IPS DF 6.9 (cell line): ENCODE results near the gene GLOD5.
"Not testable (repeated sequence)": the region's sequence is repeated elsewhere in the genome, so short reads cannot be mapped to it uniquely, and the experiment has no call there.

Experiments used
- DNase-seq: peaks from one replicate; pipeline ENCODE4 v3.0.0-alpha.2; 2013; ENCODE audit warnings: low read depth, low spot score
- H3K27ac ChIP-seq: one replicate; pipeline ENCODE4 v1.5.1; 2013; ENCODE audit warnings: low read length, control low read depth
- H3K27me3 ChIP-seq: 2 replicates; pipeline ENCODE4 v1.6.1; 2013; ENCODE audit warnings: mild to moderate bottlenecking, low read length; ENCODE audit not compliant: control insufficient read depth, insufficient read depth
- H3K36me3 ChIP-seq: 2 replicates; pipeline ENCODE4 v1.6.1; 2013; ENCODE audit warnings: low read length; ENCODE audit not compliant: control insufficient read depth, insufficient read depth
- H3K4me1 ChIP-seq: 2 replicates; pipeline ENCODE4 v1.6.1; 2013; ENCODE audit warnings: low read length; ENCODE audit not compliant: control insufficient read depth, insufficient read depth
- H3K4me3 ChIP-seq: 2 replicates; pipeline ENCODE4 v1.5.1; 2013; ENCODE audit warnings: mild to moderate bottlenecking, low read length
- H3K9me3 ChIP-seq: 2 replicates; pipeline ENCODE4 v1.6.1; 2013; ENCODE audit warnings: low read length, inconsistent platforms; ENCODE audit not compliant: control insufficient read depth, insufficient read depth
- WGBS: extraction: QIAGEN DNeasy Blood & Tissue Kit; methylation state at CpG from one replicate; pipeline ENCODE4 v1.1.7; 2013; ENCODE audit warnings: mixed read lengths, missing lambda C conversion rate; ENCODE audit not compliant: insufficient read length, insufficient coverage; 5-methylcytosine and 5-hydroxymethylcytosine counted together

The GLOD5 gene

GRCh38 chrX:48813644-48814043, 52.1 kb downstream of the GLOD5 start:
- Histone ChIP-seq H3K36me3 (no peaks in the 10 kb centered on the region), H3K9me3 (no peaks in the 10 kb centered on the region), H3K27ac (no peak overlapping the region), H3K4me3 (no peak overlapping the region), H3K4me1 (no peaks in the 10 kb centered on the region), H3K27me3 (no peaks in the 10 kb centered on the region)
- no CpG with 5 or more reads among the region's 8 CpGs for WGBS
- no peak for DNase-seq

DNA sequence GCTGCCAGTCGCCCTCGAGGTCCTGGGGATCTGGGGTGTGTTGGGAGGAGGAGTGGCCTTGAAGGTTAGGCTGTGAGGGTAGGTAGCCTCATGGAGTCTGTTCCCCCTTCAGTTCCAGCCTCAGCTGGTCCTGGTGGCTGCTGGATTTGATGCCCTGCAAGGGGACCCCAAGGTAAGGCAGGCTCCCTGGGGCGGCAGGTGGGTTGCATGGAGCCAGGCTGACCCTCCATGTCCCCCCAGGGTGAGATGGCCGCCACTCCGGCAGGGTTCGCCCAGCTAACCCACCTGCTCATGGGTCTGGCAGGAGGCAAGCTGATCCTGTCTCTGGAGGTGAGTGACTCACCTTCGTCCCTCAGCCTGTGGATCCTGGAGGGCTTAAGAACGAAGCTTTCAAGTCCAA, 53.2 kb downstream of the GLOD5 start:
- no peaks in the 10 kb centered on the region for H3K4me1 ChIP-seq
- H3K36me3 ChIP-seq, result no peaks in the 10 kb centered on the region
- H3K4me3 ChIP-seq, result no peak overlapping the region
- no peak for DNase-seq
- no peak overlapping the region for H3K27ac ChIP-seq
- no CpG with 5 or more reads among the region's 8 CpGs for whole genome bisulfite sequencing
- H3K27me3 ChIP-seq, result no peaks in the 10 kb centered on the region
- H3K9me3 ChIP-seq, result no peaks in the 10 kb centered on the region

DNA sequence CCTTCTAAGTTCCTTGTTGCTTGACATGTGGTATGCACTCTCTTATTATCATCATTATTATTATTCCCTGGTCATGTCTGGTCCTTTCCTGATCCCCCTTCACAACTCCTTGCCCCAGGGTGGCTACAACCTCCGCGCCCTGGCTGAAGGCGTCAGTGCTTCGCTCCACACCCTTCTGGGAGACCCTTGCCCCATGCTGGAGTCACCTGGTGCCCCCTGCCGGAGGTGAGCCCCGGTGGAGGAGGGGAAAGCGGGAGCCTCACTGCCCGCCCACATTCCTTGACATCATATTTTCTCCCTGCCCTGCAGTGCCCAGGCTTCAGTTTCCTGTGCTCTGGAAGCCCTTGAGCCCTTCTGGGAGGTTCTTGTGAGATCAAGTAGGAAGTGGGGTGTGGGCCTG, 53.7 kb downstream of the GLOD5 start:
- no peak overlapping the region for H3K27ac ChIP-seq
- WGBS, result no CpG with 5 or more reads among the region's 8 CpGs
- no peaks in the 10 kb centered on the region for H3K4me1 ChIP-seq
- DNase-seq, result no peak
- no peaks in the 10 kb centered on the region for H3K27me3 ChIP-seq
- no peaks in the 10 kb centered on the region for H3K9me3 ChIP-seq
- H3K4me3 ChIP-seq, result no peak overlapping the region
- no peaks in the 10 kb centered on the region for H3K36me3 ChIP-seq

DNA sequence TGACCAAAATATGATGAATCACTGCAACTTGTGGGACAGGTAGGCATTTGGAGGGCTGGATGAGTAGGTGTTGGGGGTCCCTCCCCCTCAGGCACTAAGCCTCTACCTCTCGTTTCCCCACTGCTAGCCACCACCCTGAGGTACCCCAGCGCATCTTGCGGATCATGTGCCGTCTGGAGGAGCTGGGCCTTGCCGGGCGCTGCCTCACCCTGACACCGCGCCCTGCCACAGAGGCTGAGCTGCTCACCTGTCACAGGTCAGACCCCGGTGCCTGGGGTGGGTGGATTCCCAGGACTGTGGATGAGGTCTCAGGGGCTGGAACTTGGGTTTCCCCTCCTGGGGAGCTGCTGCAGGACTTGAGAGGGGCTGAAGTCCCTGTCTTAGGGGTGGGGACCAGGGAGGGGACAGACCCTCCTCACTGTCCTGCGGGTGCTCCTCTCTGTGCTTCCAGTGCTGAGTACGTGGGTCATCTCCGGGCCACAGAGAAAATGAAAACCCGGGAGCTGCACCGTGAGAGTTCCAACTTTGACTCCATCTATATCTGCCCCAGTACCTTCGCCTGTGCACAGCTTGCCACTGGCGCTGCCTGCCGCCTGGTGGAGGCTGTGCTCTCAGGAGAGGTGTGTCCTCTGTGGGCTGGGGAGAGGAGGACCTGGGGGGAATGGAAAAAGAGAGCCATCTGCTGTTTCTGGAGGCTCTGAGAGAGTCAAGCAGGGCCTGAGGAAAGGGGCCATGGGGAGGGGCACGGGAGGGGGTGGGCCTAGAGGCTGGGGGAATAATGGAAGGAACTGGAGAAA, 54.7 kb downstream of the GLOD5 start:
- Histone ChIP-seq H3K36me3 (no peaks in the 10 kb centered on the region), H3K4me1 (no peaks in the 10 kb centered on the region), H3K27me3 (no peaks in the 10 kb centered on the region), H3K27ac (no peak overlapping the region), H3K9me3 (no peaks in the 10 kb centered on the region), H3K4me3 (no peak overlapping the region)
- DNase-seq, result no peak
- WGBS, result no CpG with 5 or more reads among the region's 18 CpGs

- Histone ChIP-seq H3K36me3 (no peaks in the 10 kb centered on the region), H3K27ac (no peak overlapping the region), H3K4me1 (no peaks in the 10 kb centered on the region), H3K27me3 (no peaks in the 10 kb centered on the region), H3K9me3 (no peaks in the 10 kb centered on the region), H3K4me3 (no peak overlapping the region)
- no peak for DNase-seq
- no CpG with 5 or more reads among the region's 16 CpGs for WGBS
These were observed 56.6 kb downstream of the GLOD5 start for GRCh38 chrX:48818098-48818497.

DNA sequence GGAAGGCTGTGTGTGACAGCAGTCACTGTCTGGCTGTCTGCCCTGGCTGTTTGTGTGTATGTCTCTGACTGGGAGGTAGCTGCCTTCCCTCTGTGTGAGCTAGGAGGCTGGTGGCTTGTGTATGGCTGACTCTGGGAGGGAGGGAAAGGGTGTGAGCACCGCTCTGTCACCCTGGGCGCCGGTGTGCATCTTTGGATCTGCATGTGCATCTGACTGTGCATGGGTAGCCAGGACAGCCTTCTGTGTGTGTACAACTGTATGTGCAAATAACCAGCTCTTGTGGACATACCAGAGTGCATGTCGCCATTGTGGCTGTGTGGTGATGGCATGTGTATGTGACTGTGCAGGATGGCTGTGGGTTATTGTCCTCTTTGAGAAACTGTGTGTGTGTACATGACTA, 57.3 kb downstream of the GLOD5 start:
- no peak overlapping the region for H3K4me3 ChIP-seq
- WGBS, result no CpG with 5 or more reads among the region's 4 CpGs
- H3K27ac ChIP-seq, result no peak overlapping the region
- H3K9me3 ChIP-seq, result no peaks in the 10 kb centered on the region
- 0 out of 2 replicates have a peak, but pooled peaks cover 2% of the 10 kb centered on the region for H3K36me3 ChIP-seq
- no peaks in the 10 kb centered on the region for H3K27me3 ChIP-seq
- H3K4me1 ChIP-seq, result no peaks in the 10 kb centered on the region
- DNase-seq, result no peak

- H3K36me3 ChIP-seq, H3K27me3 ChIP-seq, H3K9me3 ChIP-seq, H3K27ac ChIP-seq, DNase-seq, H3K4me1 ChIP-seq, H3K4me3 ChIP-seq: not testable (repeated sequence)
- WGBS, result no CpG with 5 or more reads among the region's 9 CpGs
These were observed 57.8 kb downstream of the GLOD5 start for GRCh38 chrX:48819394-48819793.

DNA sequence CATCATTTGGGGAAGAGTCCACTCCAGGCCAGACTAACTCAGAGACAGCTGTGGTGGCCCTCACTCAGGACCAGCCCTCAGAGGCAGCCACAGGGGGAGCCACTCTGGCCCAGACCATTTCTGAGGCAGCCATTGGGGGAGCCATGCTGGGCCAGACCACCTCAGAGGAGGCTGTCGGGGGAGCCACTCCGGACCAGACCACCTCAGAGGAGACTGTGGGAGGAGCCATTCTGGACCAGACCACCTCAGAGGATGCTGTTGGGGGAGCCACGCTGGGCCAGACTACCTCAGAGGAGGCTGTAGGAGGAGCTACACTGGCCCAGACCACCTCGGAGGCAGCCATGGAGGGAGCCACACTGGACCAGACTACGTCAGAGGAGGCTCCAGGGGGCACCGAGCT, 61.5 kb downstream of the GLOD5 start:
- H3K27me3 ChIP-seq, result no peaks in the 10 kb centered on the region
- no CpG with 5 or more reads among the region's 6 CpGs for WGBS
- H3K4me1 ChIP-seq, result no peaks in the 10 kb centered on the region
- DNase-seq, result no peak
- no peak overlapping the region for H3K27ac ChIP-seq
- H3K36me3 ChIP-seq, result peaks cover 6% of the 10 kb centered on the region; the same call in 1 of the 2 replicates
- no peaks in the 10 kb centered on the region for H3K9me3 ChIP-seq
- no peak overlapping the region for H3K4me3 ChIP-seq
